B cell (primary cell): Measurements from ENCODE around the gene PKNOX2.

Experiments
- CTCF ChIP-seq: fragments of 200-600 bp; IDR thresholded peaks from one replicate; pipeline ENCODE4 v1.8.0; 2022; ENCODE audit warnings: antibody characterized with exemption, mild to moderate bottlenecking
- EZH2 ChIP-seq: IDR thresholded peaks from 2 replicates; pipeline ENCODE4 v1.6.1; 2012; ENCODE audit warnings: borderline replicate concordance, low read depth, mild to moderate bottlenecking, moderate library complexity, low read length; ENCODE audit not compliant: insufficient read depth, poor library complexity, severe bottlenecking

DNA sequence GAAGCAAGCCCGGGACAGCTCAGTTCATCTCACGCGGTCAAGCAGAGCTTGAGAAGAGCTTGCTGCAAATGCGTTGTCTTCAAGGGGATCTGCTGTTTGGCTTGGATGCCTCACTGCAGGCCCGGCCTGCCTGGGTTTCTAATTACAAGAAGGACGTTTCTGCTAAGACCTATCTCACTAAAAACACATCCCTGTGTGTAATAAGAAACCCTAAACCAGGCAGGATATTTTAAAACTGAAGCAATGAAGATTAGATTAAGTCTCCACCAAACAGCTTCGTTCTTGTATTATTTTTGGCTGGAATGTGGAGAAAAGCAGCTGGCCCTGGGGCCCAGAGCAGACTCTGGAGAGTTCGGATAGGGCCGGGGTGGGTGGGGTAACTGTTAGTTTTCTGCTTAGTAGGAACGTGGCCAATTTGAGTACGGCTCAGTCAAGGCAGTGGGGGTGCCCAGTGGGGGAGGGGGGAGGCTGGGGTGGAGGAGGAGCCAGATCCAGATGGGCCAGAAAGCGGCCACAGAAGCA, 6.0 kb downstream of the PKNOX2 start:
- no peak for TF ChIP-seq CTCF
- TF ChIP-seq EZH2 = no peak
